Thoracic aorta (tissue), 2 donors: Measurements from ENCODE around the gene ZEB1. TPM values are rescaled to one million over a fixed set of nuclear protein-coding genes. Genes with fewer than 3 reads are reported as not detected.

ENCODE experiments used
- ATAC-seq: fragments of 150-250 bp; one replicate; pipeline ENCODE4 v1.8.0; 2017; ENCODE audit warnings: low read depth; ENCODE audit not compliant: insufficient number of reproducible peaks, low FRiP score
- DNase-seq: peaks from one replicate; pipeline ENCODE4 v3.0.0-alpha.2; 2020; ENCODE audit warnings: low spot score
- H3K27ac ChIP-seq, 2 donors: fragments of 200-600 bp; sonication (generic); 1 replicate in 1 of 2; 2 replicates in 1 of 2; pipeline ENCODE4 v1.5.1; 2016; ENCODE audit warnings: mild to moderate bottlenecking in 2 of 2, moderate library complexity in 2 of 2
- H3K27me3 ChIP-seq: fragments of 200-600 bp; sonication (generic); replicated peaks from 2 replicates; pipeline ENCODE4 v1.6.0; 2016; ENCODE audit warnings: mild to moderate bottlenecking; ENCODE audit not compliant: insufficient read depth
- H3K36me3 ChIP-seq: fragments of 200-600 bp; sonication (generic); one replicate; pipeline ENCODE4 v1.5.1; 2016
- H3K4me1 ChIP-seq, 2 donors: fragments of 200-600 bp; sonication (generic); 1 replicate in 1 of 2; 2 replicates in 1 of 2; pipeline versions ENCODE4 v1.5.1 to v1.6.0; 2016; ENCODE audit warnings: low read depth in 2 of 2, mild to moderate bottlenecking in 1 of 2; ENCODE audit not compliant: control insufficient read depth in 1 of 2
- H3K4me3 ChIP-seq: fragments of 200-600 bp; sonication (generic); 2 replicates; pipeline ENCODE4 v1.5.1; 2016; ENCODE audit warnings: mild to moderate bottlenecking
- H3K9me3 ChIP-seq: fragments of 200-600 bp; sonication (generic); 2 replicates; pipeline ENCODE4 v1.5.1; 2016
- total RNA-seq, 2 donors: library from RNA; depleted of rRNA; stranded (reverse); fragments of >200 nt; gene quantifications; one replicate each; pipeline versions ENCODE4 v1.1.0 to v1.2.3, GENCODE V29; 2016
- TF ChIP-seq, protein P1 (sequence below): fragments of 200-600 bp; sonication (generic); IDR thresholded peaks from one replicate; pipeline ENCODE4 v1.5.1; 2019; ENCODE audit warnings: antibody characterized with exemption

Gene ZEB1
- total RNA-seq, 2 donors from 2014 or later: 101 to 179 TPM

DNA sequence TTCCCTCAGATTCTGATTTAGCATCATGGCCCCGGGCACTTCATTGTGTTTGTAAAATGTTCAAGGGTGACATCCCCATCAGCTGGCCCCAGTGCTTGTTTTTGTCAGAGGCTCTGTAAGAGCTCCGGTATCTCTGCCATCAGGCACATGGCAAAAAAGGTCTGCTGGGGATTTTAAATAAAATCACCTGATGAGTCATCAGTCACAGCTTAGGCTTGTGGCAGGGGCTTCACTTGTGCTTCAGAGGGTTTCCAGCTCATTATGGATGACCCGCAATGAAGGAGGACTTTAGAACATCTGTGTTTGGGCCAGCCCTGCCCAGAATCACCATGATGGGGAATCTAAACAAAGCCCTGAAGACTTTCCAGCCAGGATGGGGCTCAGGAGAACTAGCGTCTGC, 259.9 kb downstream of the ZEB1 start:
- TF ChIP-seq, protein P1, sequence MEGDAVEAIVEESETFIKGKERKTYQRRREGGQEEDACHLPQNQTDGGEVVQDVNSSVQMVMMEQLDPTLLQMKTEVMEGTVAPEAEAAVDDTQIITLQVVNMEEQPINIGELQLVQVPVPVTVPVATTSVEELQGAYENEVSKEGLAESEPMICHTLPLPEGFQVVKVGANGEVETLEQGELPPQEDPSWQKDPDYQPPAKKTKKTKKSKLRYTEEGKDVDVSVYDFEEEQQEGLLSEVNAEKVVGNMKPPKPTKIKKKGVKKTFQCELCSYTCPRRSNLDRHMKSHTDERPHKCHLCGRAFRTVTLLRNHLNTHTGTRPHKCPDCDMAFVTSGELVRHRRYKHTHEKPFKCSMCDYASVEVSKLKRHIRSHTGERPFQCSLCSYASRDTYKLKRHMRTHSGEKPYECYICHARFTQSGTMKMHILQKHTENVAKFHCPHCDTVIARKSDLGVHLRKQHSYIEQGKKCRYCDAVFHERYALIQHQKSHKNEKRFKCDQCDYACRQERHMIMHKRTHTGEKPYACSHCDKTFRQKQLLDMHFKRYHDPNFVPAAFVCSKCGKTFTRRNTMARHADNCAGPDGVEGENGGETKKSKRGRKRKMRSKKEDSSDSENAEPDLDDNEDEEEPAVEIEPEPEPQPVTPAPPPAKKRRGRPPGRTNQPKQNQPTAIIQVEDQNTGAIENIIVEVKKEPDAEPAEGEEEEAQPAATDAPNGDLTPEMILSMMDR: no peak
- no peaks in the 10 kb centered on the region for H3K36me3 ChIP-seq
- DNase-seq (no peak), ATAC-seq (no peak)
- no peak overlapping the region for H3K27ac ChIP-seq
- H3K4me3 ChIP-seq: no peak overlapping the region
- no peaks in the 10 kb centered on the region for H3K27me3 ChIP-seq
- no peaks in the 10 kb centered on the region for H3K9me3 ChIP-seq
- peaks cover 13 to 19% of the 10 kb centered on the region in 2 donors for H3K4me1 ChIP-seq
